IPS-NIHi11 (cell line): ENCODE measurements around the gene GRIK4.

Experiments used
- DNase-seq: peaks from one replicate; pipeline ENCODE4 v3.0.0; 2012; ENCODE audit warnings: mixed read lengths, low spot score

The GRIK4 gene

GRCh38 chr11:120635136-120635810, 123.7 kb downstream of the GRIK4 start:
- DNase-seq: no peak

GRCh38 chr11:120637131-120637530, 125.6 kb downstream of the GRIK4 start:
- no peak for DNase-seq

GRCh38 chr11:120642196-120642894, 130.8 kb downstream of the GRIK4 start:
- no peak for DNase-seq

- DNase-seq: no peak
These were observed 131.7 kb downstream of the GRIK4 start for GRCh38 chr11:120643284-120643683.

- DNase-seq: peak; percentile 84
These were observed 134.1 kb downstream of the GRIK4 start for GRCh38 chr11:120645639-120646038.

- peak; percentile 56 for DNase-seq
These were observed 134.7 kb downstream of the GRIK4 start for GRCh38 chr11:120646206-120646605.

- DNase-seq: no peak
These were observed 136.1 kb downstream of the GRIK4 start for GRCh38 chr11:120647681-120648080.

- no peak for DNase-seq
These were observed 137.2 kb downstream of the GRIK4 start for GRCh38 chr11:120648771-120649170.

- DNase-seq: no peak
These were observed 137.8 kb downstream of the GRIK4 start for GRCh38 chr11:120649316-120649715.

GRCh38 chr11:120651396-120651795, 139.8 kb downstream of the GRIK4 start:
- DNase-seq: no peak

- no peak for DNase-seq
These were observed 140.3 kb downstream of the GRIK4 start for GRCh38 chr11:120651836-120652235.

GRCh38 chr11:120652705-120653335, 141.3 kb downstream of the GRIK4 start:
- no peak for DNase-seq

GRCh38 chr11:120655589-120655988, 144.0 kb downstream of the GRIK4 start:
- DNase-seq: no peak

GRCh38 chr11:120657306-120658070, 145.9 kb downstream of the GRIK4 start:
- no peak for DNase-seq

- no peak for DNase-seq
These were observed 146.5 kb downstream of the GRIK4 start for GRCh38 chr11:120658071-120658423.

GRCh38 chr11:120659076-120659475, 147.5 kb downstream of the GRIK4 start:
- DNase-seq: peak; percentile 48

- DNase-seq: peak; percentile 89
These were observed 148.5 kb downstream of the GRIK4 start for GRCh38 chr11:120660024-120660565.

- DNase-seq: no peak
These were observed 150.6 kb downstream of the GRIK4 start for GRCh38 chr11:120662071-120662676.

GRCh38 chr11:120663142-120663541, 151.6 kb downstream of the GRIK4 start:
- no peak for DNase-seq

GRCh38 chr11:120666121-120666639, 154.6 kb downstream of the GRIK4 start:
- DNase-seq: peak; percentile 50

GRCh38 chr11:120667281-120667680, 155.7 kb downstream of the GRIK4 start:
- no peak for DNase-seq

- DNase-seq: no peak
These were observed 156.4 kb downstream of the GRIK4 start for GRCh38 chr11:120667934-120668333.
